HG03520 (cell line): Measurements from ENCODE around the gene SHMT2.
"Not testable (repeated sequence)": the region's sequence is repeated elsewhere in the genome, so short reads cannot be mapped to it uniquely, and the experiment has no call there.

Experiments used
- ATAC-seq: cut with Tn5 transposase; IDR thresholded peaks from one replicate; pipeline ENCODE4 v1.9.1; 2021; ENCODE audit warnings: mild to moderate bottlenecking, moderate library complexity; ENCODE audit not compliant: unreplicated experiment

The SHMT2 gene

DNA sequence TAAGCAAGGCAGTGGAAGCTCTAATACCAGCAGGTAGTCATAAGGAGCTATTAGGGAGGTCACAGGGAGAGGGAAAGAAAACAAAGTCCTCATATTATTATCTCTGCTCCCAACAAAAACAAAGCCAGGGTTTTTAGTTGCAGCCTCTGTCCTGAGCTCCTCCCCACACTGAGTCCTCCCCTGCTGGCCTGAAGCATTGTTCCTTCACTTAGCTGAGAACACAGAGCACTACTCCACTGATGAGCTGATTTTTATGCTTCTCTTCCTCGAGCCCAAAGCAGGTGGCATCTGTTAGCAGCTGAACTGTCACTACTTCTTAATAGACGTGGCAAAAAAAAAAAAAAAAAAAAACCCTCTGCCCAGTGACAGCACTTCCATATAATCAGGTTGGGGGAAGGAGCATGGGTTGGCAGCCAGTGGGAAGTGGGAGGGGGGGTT, 31.9 kb downstream of the SHMT2 start:
- ATAC-seq: no peak

DNA sequence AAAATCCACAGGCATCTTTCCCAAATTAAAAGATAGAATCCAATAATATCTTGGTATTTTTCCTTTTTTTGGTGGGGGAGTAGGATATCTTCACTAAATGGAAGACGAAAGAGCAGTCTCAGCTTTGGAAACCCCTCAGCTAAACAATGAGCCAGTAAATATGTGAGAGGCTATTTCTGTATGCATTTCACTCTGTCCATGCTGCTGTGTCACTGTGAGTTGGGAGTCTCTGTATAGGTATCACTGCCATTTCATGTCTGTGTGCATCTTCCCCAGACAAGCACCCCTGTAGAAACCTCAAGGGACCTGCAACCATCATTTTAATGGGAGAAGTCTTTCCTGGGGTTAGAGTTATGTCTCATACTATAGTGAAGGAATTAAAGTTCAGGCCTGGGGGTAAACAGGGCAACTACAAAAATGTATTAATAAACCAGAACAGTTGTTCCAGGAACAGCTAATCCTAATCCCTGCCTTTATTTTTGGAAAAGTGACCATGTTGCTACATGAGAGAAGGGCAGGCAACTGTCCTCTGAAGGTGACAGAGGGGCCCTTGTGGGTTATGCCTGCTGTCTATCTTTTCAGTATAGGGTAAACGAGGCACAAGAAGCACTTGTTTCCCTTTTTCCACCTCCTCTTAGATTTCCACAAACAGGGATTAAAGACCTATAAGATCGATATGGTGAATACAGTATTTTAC, 32.8 kb downstream of the SHMT2 start:
- ATAC-seq: no peak

DNA sequence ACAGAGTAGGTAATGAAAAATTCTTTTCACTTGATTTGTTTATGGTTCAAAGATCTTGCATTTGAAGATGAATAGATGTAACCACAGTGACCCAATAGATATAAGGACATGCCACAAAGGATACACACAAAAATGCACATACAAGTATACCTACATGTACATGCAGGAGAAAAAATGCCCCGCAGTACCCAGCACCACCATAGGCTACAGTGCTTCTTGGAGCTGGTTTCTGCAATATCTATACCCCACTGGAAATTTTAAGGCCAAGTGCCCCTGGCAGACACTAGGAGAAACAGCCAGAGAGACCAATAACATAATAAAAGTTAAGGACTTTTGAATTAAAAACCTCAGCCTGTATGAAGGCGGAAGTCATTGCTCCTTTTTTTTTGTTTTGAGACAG, 33.6 kb downstream of the SHMT2 start:
- no peak for ATAC-seq

DNA sequence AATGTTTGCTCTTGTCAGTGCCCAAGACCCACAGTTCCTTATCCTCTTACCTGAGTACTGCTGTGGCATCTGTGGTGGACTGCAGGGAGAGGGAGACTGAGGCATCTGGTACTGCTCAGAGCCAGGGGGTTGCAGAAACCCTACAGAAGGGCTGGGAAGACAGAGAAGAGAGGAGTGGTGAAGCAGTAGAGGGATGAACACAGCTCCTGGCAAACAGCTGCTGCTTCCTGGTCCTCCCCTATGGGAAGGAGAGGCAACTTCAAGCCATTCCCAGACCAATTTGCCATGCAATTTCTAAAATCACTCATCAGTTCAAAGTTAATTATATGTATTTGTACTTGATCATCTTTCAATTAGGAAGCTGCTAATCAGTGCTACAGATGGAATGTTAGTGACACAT, 37.2 kb downstream of the SHMT2 start:
- no peak for ATAC-seq

DNA sequence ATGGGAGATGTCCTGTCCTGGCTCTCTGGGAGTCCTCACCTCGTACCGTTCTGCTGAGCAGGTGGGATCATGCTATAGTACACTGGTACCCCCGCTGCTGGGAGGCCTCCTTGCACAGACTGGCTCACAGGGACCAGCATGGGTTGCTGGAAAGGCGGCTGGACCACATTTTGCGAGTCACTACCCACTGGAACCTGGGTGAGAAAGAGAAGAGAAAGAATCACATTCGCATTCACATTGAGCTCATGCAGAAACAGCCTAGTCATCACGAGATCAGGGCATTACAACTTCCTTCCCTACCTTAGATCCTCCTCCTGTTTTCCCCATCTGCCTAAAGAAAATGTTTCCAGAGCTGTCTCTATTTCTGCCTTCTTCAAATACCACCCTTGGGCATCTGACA, 38.8 kb downstream of the SHMT2 start:
- no peak for ATAC-seq

DNA sequence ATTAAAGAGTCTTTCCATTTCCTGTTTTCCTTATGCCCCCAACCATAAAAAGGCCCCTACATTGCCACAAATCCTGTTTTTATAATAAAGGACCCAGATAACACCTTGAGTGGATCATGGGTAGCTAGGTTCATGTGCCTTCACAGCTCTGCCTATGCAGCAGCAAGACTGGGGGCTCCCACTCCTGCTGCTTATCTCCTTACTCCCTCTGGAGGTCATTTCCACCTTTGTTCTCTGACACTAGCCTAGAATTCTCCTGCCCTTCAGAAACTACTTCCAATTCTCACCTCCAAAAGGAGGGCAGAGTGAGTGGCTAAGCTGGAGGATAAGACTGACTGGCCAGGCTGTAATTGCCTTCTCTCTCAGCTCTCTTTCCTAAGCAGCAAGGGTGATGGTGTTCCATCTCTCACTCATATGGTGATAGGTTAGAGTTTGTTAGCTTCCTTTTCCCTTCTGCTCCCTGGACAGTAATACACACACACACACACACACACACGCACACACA, 41.5 kb downstream of the SHMT2 start:
- no peak for ATAC-seq

DNA sequence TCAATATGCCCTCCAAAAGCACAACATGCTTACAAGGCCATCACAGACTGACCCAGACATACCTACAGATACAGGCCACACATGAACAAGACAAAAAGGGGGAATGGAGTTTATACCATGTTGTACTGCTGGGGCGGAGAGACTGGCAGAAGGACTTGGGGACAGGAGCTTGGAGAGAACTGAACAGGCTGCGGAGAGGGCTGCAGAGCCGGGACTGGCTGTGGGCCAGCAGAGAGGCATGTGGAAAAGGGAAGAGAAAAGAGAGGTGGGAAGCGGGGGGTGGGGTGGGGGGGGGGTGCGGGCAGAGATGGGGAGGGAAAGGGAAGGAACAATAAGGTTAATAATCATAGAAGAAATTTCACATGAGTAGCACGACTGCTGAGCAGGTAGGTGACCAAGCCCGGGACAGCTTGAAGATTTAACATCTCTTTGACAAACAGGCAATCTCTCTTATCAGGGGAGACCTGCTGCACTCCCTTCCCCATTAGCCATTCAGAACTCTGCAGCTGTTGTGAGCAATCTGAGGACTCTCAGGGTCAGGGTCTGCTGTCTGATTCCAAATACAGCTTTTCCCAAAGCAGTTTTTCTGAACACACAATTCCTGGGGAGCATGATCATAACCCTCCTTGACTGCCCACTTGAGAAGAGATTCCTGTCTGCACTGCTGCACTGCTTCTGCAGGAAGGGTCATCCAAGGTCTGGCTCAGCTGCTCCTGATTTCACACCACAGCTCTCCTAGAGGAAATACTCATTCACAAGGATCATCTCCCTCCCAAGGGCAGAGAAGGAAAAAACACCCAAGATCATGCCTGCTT, 43.0 kb downstream of the SHMT2 start:
- ATAC-seq: no peak

DNA sequence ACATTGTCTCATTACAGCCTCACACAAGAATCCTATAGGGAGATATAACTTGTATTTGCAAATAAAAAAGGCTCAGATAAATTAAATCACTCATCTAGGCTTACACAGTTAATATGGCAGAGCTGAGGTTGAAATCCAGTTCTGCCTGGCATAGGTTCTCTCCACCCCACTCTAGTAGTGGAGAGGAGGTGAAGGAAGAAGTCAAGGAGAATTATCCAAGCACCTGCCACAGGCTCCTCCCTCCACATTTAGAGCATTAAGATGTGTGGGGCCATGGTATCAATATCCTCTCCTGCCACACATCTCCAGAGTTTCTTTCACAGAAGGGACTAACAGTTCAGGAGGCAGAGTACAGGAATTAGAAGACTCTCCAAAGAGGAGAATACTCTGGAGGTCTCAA, 44.0 kb downstream of the SHMT2 start:
- ATAC-seq: no peak

DNA sequence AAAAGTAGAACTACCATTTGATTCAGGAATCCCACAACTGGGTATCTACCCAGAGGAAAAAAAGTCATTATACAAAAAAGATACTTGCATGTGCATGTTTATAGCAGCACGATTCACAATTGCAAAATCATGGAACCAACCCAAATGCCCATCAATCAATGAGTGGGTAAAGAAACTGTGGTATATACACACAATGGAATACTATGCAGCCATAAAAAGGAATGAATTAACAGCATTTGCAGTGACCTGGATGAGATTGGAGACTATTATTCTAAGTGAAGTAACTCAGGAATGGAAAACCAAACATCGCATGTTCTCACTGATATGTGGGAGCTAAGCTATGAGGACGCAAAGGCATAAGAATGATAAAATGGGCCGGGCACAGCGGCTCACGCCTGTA, 46.7 kb downstream of the SHMT2 start:
- ATAC-seq: not testable (repeated sequence)

DNA sequence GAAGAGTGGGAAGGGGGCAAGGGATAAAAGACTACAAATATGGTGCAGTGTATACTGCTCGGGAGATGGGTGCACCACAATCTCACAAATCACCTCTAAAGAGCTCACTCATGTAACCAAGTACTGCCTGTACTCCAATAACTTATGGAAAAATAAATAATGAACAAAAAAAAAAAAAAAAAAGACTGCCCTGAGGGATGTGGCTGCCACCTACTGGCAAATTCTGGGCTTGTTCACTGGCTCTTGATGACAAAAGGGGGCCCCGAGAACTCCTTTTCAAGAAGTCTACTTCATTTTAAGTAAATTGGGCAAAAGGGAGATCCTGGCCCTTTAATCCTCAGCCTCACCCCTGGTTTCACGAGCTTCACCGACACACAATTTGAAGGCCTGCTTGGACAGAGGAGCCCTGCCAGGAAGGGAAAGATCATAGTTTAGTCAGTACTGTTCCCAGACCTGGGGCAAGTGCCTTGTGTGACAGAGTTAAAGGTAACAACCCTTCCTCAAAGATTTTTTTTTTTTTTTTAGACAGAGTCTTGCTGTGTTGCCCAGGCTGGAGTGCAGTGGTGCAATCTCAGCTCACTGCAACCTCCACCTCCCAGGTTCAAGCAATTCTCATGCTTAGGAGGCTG, 47.5 kb downstream of the SHMT2 start:
- no peak for ATAC-seq

DNA sequence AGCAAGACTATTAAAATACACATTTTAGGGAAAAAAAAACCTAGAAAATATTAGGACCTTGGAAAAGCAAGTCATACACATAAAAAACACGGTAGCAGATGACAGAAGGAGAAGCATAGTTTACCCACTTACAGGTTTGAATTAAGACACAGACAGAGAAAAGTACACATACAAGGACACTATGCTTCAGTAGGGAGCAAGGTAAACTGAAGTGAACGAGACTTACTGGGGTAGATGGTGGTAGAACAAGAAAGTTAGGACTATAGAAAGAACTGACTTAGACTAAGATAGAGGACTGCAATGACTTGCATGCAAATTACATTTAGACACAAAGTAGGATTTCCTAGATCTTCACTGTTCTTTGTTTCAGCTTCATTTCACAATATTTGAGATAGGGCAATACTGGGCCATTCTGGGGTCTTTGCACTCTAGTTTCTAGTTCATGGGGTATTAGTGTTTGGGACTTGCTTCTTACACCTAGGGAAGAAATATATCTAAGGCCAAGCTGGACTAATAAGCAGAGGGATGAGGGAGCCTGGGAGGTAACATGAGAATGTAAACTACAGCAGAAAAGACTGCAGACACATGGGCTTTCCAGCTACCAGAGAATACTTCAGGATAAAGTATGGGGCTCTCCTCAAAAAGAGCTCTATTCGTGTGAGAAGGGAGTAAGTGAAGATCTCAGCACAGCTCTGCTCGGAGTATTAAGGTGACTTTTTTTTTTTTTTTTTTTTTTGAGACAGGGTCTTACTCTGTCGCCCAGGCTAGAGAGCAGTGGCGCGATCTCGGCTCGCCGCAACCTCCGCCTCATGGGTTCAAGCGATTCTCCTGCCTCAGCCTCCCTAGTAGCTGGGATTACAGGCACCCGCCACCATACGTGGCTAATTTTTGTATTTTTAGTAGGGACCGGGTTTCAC, 49.2 kb downstream of the SHMT2 start:
- no peak for ATAC-seq

DNA sequence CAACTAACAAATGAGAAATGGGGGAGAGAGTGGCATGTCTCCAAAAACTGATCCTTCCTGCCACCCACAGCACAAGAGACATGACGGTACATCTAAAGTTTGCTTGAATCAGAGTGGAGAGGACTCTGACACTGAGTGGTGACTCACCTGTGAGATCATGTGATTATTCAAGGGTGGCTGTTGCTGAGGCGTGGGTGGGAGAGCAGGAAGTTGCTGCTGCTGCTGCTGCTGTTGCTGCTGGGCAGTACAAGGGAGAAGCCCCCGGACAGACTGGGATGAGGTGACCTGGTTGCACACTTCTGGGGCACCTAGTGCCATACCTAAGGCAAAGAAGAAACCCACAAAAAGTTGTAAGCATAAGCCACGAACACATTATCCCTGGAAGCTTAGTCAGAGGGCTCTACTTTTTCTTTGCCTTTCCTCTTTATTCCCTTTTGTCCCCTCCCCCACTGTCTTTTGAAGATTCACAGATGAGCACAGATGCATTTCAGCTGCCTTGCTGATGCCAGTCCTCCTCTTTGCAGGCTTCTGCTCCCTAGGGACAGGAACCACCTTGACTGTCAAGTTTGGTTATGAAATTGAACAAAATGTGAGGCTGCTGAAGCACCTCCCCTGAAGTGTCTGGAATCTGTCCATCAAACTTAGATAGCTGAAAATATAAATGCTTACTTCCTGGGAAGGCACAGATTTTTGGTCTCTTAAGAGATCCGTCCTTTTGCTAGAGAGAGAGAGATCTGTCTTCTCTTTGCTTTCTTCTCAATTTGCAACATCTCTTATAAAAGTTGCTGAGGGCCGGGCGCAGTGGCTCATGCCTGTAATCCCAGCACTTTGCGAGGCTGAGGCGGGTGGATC, 50.9 kb downstream of the SHMT2 start:
- peak; percentile 92 for ATAC-seq

DNA sequence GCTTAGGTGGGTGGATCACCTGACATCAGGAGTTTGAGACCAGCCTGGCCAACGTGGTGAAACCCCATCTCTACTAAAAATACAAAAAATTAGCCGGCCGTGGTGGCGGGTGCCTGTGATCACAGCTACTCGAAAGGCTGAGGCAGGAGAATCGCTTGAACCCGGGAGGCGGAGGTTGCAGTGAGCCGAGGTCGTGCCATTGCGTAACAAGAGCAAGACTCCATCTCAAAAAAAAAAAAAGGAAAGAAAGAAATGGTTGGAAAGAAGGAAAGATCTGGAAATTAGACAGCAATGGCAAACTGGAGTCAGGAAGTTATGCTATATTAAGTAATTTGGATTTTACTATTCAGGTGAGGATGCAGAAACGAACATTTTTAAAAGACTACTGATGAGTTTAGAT, 52.6 kb downstream of the SHMT2 start:
- ATAC-seq: not testable (repeated sequence)
